Body of pancreas (tissue), 4 donors: ENCODE results near the gene ARHGAP6.

Experiments used
- POLR2A ChIP-seq, 3 donors: fragments of 450-650 bp; IDR thresholded peaks; one replicate each; pipeline ENCODE4 v1.6.1; 2016; ENCODE audit warnings: antibody characterized with exemption in 3 of 3, mild to moderate bottlenecking in 2 of 3
- TF ChIP-seq, protein P1 (sequence below), 7 experiments: fragments of 450-650 bp in 4 of 7; fragments of 200-600 bp in 3 of 7; sonication (generic) in 3 of 7; IDR thresholded peaks; one replicate each; pipeline ENCODE4 v1.5.1; 2016 to 2019; ENCODE audit warnings: antibody characterized with exemption in 7 of 7

DNA sequence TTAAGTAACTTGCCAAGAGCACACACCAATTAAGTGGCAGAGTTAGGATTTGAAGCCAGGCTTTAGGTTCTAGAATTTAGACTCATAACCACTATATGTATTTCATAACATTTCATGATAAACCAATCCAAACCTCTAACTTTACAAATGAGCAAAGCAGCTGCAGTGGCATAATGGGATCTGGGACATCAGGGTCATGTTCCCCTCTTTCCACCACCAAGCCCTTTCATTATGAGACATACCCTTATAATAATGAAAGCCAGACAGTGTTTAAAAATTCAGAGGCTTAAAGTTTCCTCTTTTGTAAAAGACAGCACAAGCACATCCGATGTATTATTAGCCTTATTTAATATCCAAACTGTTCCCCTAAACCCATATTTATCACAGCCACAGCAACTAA lies 400.8 kb downstream of the ARHGAP6 start:
- TF ChIP-seq, protein P1, sequence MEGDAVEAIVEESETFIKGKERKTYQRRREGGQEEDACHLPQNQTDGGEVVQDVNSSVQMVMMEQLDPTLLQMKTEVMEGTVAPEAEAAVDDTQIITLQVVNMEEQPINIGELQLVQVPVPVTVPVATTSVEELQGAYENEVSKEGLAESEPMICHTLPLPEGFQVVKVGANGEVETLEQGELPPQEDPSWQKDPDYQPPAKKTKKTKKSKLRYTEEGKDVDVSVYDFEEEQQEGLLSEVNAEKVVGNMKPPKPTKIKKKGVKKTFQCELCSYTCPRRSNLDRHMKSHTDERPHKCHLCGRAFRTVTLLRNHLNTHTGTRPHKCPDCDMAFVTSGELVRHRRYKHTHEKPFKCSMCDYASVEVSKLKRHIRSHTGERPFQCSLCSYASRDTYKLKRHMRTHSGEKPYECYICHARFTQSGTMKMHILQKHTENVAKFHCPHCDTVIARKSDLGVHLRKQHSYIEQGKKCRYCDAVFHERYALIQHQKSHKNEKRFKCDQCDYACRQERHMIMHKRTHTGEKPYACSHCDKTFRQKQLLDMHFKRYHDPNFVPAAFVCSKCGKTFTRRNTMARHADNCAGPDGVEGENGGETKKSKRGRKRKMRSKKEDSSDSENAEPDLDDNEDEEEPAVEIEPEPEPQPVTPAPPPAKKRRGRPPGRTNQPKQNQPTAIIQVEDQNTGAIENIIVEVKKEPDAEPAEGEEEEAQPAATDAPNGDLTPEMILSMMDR (IDR thresholded peaks at IDR 0.05), result no peak
- TF ChIP-seq POLR2A (IDR thresholded peaks at IDR 0.05), result no peak
